Retina (tissue), 1 donor: ENCODE results near the gene DCT.
A peak's percentile ranks its signal among the peaks of the same experiment; 100 is the strongest.
"Not testable (repeated sequence)": the region's sequence is repeated elsewhere in the genome, so short reads cannot be mapped to it uniquely, and the experiment has no call there.

Experiments
- DNase-seq: peaks from one replicate; pipeline ENCODE4 v3.0.0-alpha.2; 2016

The DCT gene

DNA sequence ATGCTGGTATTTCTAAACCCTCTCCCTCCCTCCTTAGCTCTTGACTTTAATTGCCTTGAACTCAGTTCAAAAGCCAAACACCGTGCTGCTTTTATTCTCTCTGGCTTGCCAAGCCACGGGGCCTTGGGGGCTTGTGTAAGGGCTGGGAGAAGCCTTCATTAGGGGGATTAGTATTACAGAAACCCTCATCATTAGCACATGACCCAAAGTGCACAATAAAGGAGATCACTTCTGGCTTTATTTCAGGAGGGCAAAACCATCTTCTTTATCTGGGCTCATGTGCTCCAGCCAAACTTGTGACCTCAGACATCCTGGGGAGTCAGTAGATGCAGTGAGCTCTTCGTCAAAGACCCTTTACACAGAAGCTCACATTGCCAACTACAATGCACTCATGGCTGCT lies at the start of gene DCT:
Gene DCT, minus strand, starts transcription at position 67 of the 400 bp plus-strand sequence. CDS start 427 bp downstream, outside the sequence.
- DNase-seq, result peak; percentile 73

DNA sequence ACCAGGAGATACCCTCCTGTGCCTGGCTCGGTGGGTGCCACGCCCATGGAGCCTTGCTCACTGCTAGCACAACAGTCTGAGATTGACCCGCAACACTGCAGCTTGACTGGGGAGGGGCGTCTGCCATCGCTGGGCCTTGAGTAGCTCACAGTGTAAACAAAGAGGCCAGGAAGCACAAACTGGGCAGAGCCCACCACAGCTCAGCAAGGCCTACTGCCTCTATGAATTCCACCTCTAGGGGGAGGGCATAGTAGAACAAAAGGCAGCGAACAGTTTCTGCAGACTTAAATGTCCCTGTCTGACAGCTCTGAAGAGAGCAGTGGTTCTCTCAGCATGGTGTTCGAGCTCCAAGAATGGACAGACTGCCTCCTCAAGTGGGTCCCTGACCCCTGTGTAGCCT lies 47.5 kb upstream of the DCT start:
- DNase-seq, result not testable (repeated sequence)

DNA sequence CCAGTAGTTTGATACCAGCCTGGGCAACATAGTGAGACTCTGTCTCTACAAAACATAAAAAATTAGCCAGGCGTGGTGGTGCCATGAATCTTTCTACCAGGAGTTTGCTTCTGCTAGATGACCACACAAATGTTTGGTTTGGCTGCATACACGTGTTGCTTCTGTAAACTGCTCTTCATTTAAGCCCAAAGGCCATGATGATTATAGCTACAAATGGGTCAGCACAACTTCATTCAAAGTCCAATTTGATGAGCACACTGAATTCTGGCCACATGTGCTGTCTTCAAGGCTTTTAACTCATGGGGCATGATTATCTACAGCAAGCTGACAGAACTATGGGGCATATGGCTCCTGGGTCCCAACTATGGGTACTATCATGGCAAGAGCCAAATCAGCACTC lies 46.3 kb upstream of the DCT start:
- no peak for DNase-seq

DNA sequence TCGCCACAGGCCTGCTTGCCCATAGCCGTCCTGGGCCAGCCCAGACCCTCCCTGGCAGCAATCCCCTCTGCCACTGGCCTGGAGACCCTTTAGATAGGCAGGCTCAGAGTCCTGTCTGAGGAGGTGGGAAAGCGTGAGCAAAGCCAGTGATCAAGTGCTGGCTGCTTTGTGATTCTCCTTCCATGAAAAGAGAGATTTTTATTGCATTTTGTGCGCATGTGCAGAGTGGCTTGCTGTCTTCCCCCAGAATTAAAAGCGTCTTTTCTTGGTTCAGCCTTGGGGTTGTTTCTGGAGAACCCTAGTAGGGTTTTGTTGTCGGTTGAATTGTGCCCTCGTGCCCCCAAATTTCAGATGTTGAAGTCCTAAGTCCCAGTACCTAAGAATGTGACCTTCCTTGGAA lies 44.9 kb upstream of the DCT start:
- no peak for DNase-seq

DNA sequence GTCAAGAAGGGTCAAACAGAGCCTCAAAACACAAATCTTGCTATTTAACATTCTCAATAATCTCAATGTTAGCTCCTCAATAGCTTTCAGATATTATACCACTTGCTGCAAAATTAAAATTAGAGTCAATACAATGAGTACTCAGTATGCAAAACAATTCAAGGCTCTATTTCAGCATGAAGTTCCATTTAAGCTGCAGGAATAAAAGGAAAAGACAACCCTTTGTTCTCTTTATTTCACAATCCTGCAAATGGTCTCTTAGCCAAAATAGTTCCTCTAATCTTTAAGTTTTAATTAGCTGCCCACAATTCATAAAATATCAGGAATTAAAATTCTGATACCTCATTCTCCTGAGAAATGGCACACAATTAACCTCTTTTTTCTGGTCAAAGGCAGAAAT lies 40.5 kb upstream of the DCT start:
- no peak for DNase-seq

DNA sequence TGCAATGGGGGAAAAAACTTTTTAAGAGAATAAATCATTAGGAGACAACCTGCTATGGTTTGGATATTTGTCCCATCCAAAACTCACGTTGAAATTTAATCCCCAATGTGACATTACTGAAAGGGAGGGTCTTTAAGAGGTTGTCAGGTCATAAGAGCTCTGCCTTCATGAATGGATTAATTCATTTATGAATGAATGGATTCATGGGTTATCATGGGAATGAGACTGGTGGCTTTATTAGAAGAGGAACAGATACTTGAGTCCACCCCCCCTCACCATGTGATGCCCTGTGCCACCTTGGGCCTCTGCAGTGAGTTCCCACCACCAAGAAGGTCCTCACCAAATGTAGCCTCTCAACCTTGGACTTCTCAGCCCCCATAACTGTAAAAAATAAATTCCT lies 37.0 kb upstream of the DCT start:
- DNase-seq, result no peak

DNA sequence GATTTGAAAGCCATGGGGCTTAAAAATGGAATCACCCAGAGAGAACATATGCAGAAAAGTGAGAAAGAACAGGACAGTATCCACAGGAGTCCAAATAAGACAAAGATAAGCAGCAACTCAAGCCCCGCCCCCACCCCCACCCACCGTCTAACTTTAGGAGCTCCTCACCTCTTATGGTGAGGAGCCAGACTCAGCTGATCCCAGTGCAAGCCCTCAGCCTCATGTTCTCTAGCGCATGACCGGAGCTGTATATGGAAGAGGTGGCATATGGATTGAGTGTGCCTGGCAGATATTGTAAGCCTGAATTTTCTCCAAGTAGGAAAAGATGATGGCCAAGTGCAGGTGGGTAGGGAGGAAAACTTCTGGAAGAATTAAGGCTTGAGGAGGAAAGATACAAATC lies 36.4 kb upstream of the DCT start:
- DNase-seq, result no peak

DNA sequence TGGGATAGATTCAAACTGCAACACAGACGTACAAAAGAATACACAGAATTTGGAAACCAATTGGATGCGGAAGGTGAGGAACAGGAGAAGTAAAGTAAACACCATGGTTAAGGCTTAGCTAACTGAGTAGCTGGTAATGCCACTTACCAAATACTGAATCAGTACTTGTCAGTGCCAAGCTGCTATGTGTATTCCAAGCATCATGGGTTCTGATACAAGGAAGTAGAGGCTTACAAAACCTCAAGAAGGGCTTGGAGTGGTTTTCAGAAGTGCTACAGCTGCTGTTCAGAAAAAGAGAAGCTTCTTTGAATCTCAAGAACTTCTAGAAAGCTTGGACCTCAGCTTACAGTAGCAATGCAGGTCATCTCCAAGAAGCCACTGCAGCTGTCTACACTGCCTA lies 35.9 kb upstream of the DCT start:
- DNase-seq, result no peak

DNA sequence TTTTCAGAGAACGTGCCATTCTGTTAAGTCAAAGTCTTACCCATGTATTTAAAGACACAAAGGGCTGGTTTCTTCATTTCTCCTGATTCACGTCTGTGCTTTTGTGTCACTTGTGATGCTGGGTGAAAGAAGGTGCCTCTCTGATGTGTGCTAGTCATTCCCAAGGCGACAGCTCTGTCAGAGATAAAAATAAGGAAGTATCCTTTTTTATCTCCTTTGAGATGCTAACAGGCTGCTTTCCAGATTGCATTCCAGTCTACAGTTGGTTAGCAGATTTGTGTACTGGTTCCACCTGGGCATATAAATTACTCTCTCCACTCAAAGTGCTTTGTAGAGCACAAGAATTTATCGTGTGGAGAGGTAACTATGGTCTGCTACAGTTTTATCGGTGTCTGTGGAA lies 33.5 kb upstream of the DCT start:
- no peak for DNase-seq

DNA sequence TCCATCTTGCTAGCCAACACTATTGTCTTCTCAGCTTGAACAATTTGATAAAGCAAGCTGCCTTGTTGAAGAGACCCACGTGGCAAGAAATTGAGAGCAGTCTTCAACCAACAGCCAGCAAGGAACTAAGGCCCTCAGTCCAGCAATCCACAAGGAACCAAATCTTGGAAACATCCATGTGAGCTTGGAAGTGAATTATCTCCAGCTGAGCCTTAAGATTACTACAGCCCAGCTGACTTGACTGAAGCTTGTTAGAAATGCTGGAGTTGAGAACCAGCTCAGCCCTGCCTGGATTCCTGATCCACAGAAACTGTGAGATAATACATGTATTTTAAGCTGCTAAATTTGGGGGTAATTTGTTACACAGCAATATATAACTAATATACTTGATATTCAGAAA lies 26.2 kb upstream of the DCT start:
- DNase-seq, result no peak

DNA sequence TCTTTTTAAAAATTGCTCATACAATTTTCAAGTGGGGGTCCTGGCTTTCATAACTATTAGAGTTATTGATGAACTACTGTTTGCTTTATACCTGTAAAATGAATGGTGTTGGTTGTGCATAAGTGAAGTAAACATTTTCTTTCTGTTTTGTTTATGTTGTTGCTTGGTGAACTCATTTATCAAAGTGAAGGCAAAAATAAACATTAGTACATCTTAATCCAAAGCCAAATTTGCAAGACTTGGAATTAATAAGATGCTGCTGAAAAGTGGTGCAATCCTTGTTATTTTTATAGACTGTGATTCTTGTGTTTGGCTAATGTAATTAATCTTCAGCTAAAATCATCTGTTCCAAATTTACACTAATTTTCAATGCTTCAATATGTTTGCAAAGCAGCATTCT lies 24.4 kb upstream of the DCT start:
- DNase-seq, result no peak

DNA sequence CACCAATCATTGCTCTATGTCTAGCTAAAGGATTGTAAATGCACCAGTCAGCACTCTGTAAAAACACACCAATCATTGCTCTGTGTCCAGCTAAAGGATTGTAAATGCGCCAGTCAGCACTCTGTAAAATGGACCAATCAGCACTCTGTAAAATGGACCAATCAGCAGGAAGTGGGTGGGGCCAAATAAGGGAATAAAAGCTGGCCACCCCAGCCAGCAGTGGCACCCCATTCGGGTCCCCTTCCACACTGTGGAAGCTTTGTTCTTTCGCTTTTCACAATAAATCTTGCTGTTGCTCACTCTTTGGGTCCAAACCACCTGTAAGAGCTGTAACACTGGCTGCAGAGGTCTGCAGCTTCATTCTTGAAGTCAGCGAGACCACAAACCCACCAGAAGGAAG lies 19.3 kb upstream of the DCT start:
- DNase-seq, result not testable (repeated sequence)

DNA sequence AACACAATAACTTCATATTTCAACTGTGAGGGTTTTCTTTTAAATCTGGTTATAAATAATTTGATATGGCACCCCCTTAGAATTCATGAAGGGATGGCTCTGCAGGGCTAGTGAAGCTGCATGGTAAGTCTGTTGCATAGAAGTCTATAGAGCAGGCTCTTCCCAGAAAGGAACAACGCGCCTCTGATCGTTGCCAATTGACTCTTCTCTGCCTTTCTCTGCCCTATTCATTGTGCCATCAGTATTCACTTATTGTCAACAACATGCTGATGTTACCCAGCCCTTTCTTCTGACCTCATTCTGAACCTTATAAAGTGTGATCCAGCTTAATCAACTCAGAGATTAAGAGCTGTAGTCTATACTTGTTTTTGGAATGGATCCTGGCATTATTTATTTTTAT lies 16.3 kb upstream of the DCT start:
- DNase-seq, result no peak

DNA sequence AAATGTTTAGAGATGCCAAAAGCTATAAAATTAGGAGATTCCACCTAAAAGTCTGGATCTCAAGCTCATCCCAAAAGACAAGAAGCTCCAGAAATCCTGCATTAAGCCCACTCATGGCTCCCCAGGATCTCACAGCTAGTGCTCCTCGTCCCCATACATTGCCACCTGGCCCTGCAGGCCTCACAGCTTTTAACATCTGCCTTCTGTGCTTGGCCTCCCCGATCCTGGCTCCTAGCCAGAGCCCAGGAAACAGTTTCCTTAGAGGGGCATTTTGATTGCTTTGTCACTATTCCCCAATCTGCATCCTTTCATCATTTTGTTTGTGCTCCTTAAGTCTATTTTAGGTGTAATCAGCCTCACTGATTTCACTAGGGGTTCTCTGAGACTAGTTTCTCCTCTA lies 14.5 kb upstream of the DCT start:
- DNase-seq, result no peak

DNA sequence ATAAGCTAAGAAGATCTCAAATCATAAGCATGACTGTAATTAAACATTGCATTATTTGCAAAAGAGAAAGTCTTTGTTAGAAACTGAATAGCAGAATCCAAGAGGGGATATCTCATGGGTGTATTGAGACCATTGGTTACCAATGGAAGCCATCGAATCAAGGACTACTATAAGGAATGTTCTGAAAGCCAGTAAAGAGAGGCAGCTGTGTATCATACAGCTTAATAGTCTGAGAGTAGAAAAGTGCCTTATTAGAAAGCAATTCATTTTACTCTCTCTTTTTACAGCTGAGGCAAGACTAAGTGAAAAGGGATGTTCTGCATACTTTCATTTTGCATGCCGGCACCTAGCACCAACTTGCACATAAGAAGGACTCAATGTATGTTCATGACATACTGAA lies 7.6 kb upstream of the DCT start:
- DNase-seq, result no peak

DNA sequence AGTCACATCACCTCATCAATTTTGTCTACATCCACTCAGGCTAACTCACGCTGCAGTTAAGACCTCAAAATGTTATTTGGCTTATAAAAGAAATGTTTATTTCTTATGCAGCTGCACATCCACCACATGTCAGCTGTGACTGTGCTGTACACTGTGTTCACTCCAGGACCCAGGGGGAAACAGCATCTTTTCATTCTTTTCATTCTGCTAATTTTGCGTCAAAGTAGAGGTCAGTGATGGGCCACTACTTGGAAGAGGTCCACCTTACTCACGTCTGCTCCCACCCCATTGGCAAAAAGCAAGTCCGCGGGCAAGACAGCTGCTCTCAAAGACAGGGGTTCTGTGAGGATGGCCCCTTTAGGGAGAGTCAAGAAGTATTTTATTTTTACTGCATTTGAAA lies 4.5 kb upstream of the DCT start:
- DNase-seq, result no peak

DNA sequence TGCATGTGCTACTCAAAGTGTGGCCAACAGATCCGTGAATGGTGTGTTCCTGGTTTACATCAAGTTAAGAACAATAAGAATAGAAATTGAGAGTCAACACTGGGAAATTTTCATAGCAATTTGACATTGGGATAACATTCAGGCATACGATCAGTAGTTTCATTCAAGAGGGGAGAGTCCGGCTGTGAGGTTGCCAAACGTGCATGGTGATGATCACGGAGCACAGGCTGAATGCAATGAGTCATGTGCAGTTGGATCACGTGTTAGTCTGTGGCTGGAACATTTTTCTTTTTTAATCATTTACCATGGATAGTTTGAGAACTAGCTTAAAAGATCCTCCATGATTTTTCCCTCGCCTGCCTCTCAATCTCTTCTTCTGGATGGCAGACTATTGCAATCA lies 2.5 kb upstream of the DCT start:
- no peak for DNase-seq

DNA sequence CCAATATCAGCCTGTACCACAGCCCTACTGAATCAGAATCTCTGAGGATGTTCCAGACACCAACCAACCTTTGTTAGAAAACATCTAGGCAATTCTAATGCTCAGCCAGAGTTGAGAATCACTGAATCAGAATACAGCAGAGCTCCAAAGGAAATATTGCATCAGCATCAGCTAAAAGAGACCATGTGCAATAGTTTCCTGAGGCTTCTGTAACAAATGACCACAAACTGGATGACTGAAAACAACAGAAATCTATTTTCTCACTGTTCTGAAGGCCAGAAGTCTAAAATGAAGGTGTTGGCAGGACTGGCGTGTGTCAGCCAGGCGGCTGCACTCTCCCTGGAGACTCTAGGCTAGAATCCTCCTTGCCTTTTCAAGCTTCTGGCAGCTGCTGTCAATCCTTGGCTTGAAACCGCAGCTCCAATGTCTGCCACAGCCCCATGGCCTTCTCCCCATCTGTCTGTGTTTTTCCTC lies 1.2 kb upstream of the DCT start:
- DNase-seq, result peak; percentile 47

DNA sequence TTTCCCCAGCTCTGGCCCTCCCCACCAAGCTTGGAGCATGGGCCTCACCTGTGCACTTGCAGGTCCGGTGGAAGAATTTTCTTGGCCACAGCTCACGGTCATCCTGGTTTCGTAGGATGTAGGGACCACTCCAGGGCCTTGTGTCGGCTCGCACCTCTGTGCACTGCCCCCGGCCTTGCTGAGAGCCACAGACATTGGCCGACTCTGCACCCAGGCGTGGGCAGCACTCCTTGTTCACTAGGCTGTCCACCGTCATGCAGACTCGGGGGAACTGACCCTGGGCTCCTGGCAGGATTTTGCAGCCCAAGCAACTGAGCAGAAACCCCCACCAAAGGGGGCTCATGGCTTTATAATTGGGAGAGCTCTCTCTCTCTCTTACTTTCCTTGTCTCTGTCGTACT lies 569 bp downstream of the DCT start:
- peak; percentile 50 for DNase-seq

DNA sequence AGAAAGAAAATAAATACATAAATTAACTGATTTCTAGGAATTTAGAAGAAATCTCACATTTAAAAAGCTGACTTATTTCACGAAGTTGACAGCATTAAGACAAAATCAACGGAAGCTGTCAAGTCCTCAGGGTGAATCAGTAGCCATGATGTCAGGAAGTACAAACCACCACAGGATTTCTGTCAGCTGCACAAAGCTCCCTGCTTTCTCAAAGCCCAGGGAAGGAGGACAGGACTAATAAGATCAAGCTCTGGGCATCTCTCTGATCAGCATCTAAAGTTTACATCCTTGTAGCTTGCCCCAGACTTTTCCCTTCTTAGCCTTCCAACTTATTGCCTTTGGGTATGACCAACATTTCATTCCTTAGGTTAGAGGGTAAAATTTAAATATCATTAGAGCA lies 9.4 kb downstream of the DCT start:
- no peak for DNase-seq

DNA sequence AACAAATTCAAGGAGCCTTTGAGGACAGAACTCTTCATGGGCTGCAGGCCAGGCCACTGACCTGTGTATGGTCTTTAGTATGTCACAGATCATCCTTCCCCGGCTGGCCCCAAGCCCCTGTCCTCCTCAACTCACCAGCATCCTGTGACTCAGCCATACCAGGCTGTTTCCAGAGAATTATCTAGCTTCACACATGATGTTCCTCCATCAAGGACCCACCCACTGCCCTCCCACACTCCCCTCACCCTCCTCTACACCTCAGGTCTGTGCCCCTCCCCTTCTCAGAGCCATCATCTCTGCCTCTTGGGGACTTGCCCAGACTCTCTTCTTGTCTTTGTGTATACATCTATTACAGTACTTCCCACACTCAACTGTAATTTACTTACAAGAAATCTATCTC lies 14.7 kb downstream of the DCT start:
- no peak for DNase-seq

DNA sequence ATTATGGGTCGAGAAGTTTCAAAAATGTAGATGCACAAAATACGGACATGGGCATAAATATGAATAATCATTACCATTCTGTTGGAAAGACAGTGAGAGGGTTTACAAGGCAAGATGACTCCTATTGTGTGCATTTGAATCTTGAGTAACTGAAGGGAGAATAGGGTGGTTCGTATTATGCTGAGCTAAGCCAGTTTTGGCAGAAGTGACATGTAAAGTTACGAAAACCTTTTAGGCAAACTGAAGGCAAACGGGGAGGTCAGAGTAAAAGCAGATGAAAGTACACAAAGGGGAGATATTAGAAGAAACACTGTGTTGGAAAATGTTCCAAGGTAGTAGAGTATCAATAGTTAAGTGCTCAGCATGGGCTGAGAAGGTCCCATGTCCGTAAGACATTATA lies 16.8 kb downstream of the DCT start:
- no peak for DNase-seq

DNA sequence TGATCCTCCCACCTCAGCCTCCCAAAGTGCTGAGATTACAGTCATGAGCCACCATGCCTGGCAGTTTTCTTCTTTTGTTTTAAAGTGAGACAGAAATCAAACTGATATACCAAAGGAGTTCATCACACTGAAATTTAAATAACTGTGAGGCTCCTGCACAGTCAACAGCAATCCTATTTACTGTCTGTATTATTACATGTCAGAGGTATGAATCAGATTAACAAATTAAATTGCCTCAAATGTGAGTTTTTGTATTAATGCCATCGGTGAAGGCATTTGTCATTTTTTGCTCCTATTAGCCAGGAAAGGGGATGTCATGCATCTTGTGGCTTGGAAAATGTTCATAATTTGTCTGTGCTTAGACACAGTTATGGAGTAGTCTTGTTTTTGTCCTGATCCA lies 20.4 kb downstream of the DCT start:
- DNase-seq, result no peak

DNA sequence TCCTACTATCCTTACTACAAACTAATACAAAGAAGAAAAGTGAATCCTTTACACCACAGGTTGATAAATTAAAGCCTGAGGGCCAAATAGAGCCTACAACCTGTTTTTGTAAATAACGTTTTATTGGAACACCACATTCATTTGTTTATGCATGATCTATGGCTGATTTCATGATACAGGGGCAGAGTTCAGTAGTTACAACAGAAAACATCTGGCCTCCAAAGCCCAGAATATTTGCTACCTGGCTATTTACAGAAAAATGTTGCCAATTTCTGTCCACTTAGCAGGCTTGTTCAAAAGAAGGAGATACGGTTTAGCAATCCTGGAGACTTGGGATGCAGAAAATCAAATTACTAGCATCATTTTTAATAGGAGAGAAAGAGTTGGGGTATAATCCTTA lies 24.1 kb downstream of the DCT start:
- no peak for DNase-seq

DNA sequence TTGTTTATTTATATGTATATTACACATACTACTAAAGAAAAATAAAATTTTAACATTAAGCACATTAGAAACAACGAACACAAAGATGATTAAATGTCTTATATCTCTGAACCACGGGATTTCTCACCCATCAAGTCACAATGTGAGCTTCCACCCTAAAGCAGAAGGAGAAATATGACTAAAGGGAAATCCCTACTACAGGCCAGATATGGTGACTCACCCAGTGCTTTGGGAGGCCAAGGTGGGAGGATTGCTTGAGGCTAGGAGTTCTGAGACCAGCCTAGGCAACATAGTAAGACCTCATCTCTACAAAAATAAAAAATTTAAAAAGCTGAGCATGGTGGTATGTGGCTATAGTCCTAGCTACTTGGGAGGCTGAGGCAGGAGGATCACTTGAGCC lies 24.6 kb downstream of the DCT start:
- DNase-seq, result no peak

DNA sequence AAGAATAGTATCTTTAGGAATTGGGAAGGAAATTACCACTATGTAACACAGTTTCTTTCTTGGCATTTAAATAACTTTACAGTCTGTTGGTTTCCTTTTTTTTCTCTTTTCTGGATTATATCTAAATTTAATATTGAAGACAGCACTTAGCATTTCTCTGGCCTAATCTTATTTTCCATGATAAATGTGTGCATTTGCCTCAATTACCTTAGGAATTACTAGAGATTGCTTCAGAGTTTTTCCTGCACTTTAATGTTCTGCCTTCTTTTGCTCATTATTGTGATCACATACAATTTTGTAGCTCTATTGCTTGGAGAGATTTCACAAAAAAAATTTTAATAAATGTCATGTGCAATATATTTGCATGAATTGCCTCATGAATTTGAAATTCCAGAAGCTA lies 25.1 kb downstream of the DCT start:
- no peak for DNase-seq
